ENCODE data around the gene TECPR1. TPM values are rescaled to one million over a fixed set of nuclear protein-coding genes. Genes with fewer than 3 reads are reported as not detected.

The TECPR1 gene
- total and polyA plus RNA-seq, 2 experiments from 2014 or later, result 4.6 to 24.4 TPM

- no peaks in the 10 kb centered on the region; the same call in 1 of the 2 replicates for H4K20me1 ChIP-seq (replicated peaks; ENCODE audit: insufficient read depth)
- no peaks in the 10 kb centered on the region for H3K36me3 ChIP-seq (ENCODE audit: insufficient read depth)
- TF ChIP-seq POLR2AphosphoS5 (IDR thresholded peaks at IDR 0.05; ENCODE audit: low read depth) (no peak), ZNF331 (CRISPR knock-in tag; IDR thresholded peaks at IDR 0.05; ENCODE audit: low read depth) (no peak), REST (IDR thresholded peaks at IDR 0.05; ENCODE audit: unreplicated experiment) (no peak), NANOG (IDR thresholded peaks at IDR 0.05; ENCODE audit: borderline replicate concordance) (no peak), EZH2 (IDR thresholded peaks at IDR 0.05; ENCODE audit: low read depth, unreplicated experiment) (no peak), JUNB (IDR thresholded peaks at IDR 0.05; ENCODE audit: unreplicated experiment) (no peak), STAT1 (IDR thresholded peaks at IDR 0.05; ENCODE audit: unreplicated experiment) (no peak), ZNF114 (CRISPR knock-in tag; IDR thresholded peaks at IDR 0.05) (no peak), ETS1 (IDR thresholded peaks at IDR 0.05) (no peak), EZH2phosphoT487 (IDR thresholded peaks at IDR 0.05; ENCODE audit: unreplicated experiment) (no peak), ZNF462 (CRISPR knock-in tag; IDR thresholded peaks at IDR 0.05) (no peak), CTCF (conservative IDR thresholded peaks at IDR 0.05; ENCODE audit: low read depth in 2 of 2) (no peak), CREB1 (CRISPR knock-in tag; IDR thresholded peaks at IDR 0.05; ENCODE audit: low read depth) (no peak)
- H3K4me1 ChIP-seq (ENCODE audit: insufficient read depth), result peaks cover 10% of the 10 kb centered on the region
- Mint-ChIP-seq H3K4me3 (no peak overlapping the region), H3K4me1 (peaks cover 19% of the 10 kb centered on the region), H3K27me3 (ENCODE audit: insufficient read depth, low read depth, poor library complexity) (peaks cover 18% of the 10 kb centered on the region), H3K9me3 (no peaks in the 10 kb centered on the region; the same call in 2 of the 3 replicates), H3K36me3 (ENCODE audit: low read depth) (peaks cover 8% of the 10 kb centered on the region), H3K27ac (no peak overlapping the region)
- H3K27me3 ChIP-seq (ENCODE audit: insufficient read depth), result no peaks in the 10 kb centered on the region
- H2AFZ ChIP-seq, result no peak overlapping the region
- 0 out of 2 replicates have a peak, but pooled peaks cover 4% of the 10 kb centered on the region for H3F3A ChIP-seq (replicated peaks; ENCODE audit: low read depth)
- no peaks in the 10 kb centered on the region for H3K9me2 ChIP-seq (ENCODE audit: insufficient read depth)
- no peak overlapping the region for H3K4me3 ChIP-seq
- DNase-seq (ENCODE audit: low spot score) (peak; percentile 28), ATAC-seq (no peak)
- no peak overlapping the region for H3K4me2 ChIP-seq
- H3K27ac ChIP-seq (ENCODE audit: low read depth), result no peak overlapping the region
- peaks cover 13% of the 10 kb centered on the region for H3K79me2 ChIP-seq (replicated peaks; ENCODE audit: insufficient read depth)
Measured at GRCh38 chr7:98278408-98278807, 26.4 kb upstream of the TECPR1 start.

All from GM23338 (cell line).